OCI-LY1 (cell line): ENCODE results near the gene ZG16B.

Experiments used
- H2AFZ ChIP-seq: fragments of 200-600 bp; sonication (generic), shearing (Covaris generic); 2 replicates; pipeline ENCODE4 v1.6.0; 2014; ENCODE audit warnings: antibody characterized with exemption, mild to moderate bottlenecking, low read length
- H3F3A ChIP-seq: fragments of 200-600 bp; sonication (generic), shearing (Covaris generic); 2 replicates; pipeline ENCODE4 v1.6.0; 2014; ENCODE audit warnings: mild to moderate bottlenecking, antibody characterized with exemption, low read length, moderate library complexity; ENCODE audit not compliant: insufficient read depth
- H3K27ac ChIP-seq: fragments of 200-600 bp; sonication (generic); 2 replicates; pipeline ENCODE4 v1.5.1; 2014; ENCODE audit warnings: low read length, mixed run types, mild to moderate bottlenecking, low read depth; ENCODE audit not compliant: poor library complexity, severe bottlenecking
- H3K27me3 ChIP-seq: fragments of 200-600 bp; sonication (generic); 2 replicates; pipeline ENCODE4 v1.6.0; 2014; ENCODE audit warnings: antibody characterized with exemption, mild to moderate bottlenecking, low read length, moderate library complexity; ENCODE audit not compliant: insufficient read depth
- H3K36me3 ChIP-seq: fragments of 200-600 bp; sonication (generic); 2 replicates; pipeline ENCODE4 v1.6.1; 2014; ENCODE audit warnings: mild to moderate bottlenecking, antibody characterized with exemption, low read length, moderate library complexity, mixed read lengths; ENCODE audit not compliant: insufficient read depth
- H3K4me1 ChIP-seq: fragments of 200-600 bp; sonication (generic); 2 replicates; pipeline ENCODE4 v1.5.1; 2014; ENCODE audit warnings: mild to moderate bottlenecking, low read length, moderate library complexity; ENCODE audit not compliant: insufficient read depth, severe bottlenecking
- H3K4me2 ChIP-seq: fragments of 200-600 bp; sonication (generic), shearing (Covaris generic); 2 replicates; pipeline ENCODE4 v1.6.1; 2014; ENCODE audit warnings: low read length
- H3K4me3 ChIP-seq: fragments of 200-600 bp; sonication (generic); 2 replicates; pipeline ENCODE4 v1.5.1; 2014; ENCODE audit warnings: low read length, low read depth, mild to moderate bottlenecking, mixed read lengths; ENCODE audit not compliant: poor library complexity, severe bottlenecking
- H3K79me2 ChIP-seq: fragments of 200-600 bp; shearing (Covaris generic); 2 replicates; pipeline ENCODE4 v1.6.1; 2016; ENCODE audit warnings: mixed run types, low read length, mixed read lengths; ENCODE audit not compliant: insufficient read depth
- H3K9ac ChIP-seq: fragments of 200-600 bp; sonication (generic), shearing (Covaris generic); 2 replicates; pipeline ENCODE4 v1.6.1; 2014; ENCODE audit warnings: mild to moderate bottlenecking, low read length, mixed read lengths
- H3K9me2 ChIP-seq: fragments of 200-600 bp; sonication (generic), shearing (Covaris generic); 2 replicates; pipeline ENCODE4 v1.6.1; 2014; ENCODE audit warnings: low read depth, mild to moderate bottlenecking, low read length, mixed read lengths
- H3K9me3 ChIP-seq: fragments of 200-600 bp; shearing (Covaris generic); 2 replicates; pipeline ENCODE4 v1.6.1; 2014; ENCODE audit warnings: low read length, mixed read lengths
- H4K20me1 ChIP-seq: fragments of 200-600 bp; sonication (generic), shearing (Covaris generic); 2 replicates; pipeline ENCODE4 v1.6.0; 2016; ENCODE audit warnings: mild to moderate bottlenecking, low read length; ENCODE audit not compliant: insufficient read depth
- CTCF ChIP-seq: fragments of 200-600 bp; sonication (generic), shearing (Covaris generic); IDR thresholded peaks from 2 replicates; pipeline ENCODE4 v1.5.1; 2017; ENCODE audit warnings: mild to moderate bottlenecking, antibody characterized with exemption, low read length, moderate library complexity, mixed read lengths
- EZH2 ChIP-seq: fragments of 200-600 bp; sonication (generic), shearing (Covaris generic); IDR thresholded peaks from 2 replicates; pipeline ENCODE4 v1.8.0; 2017; ENCODE audit warnings: borderline replicate concordance, mixed run types, mild to moderate bottlenecking, antibody characterized with exemption, low read length, moderate library complexity, mixed read lengths

Gene ZG16B

GRCh38 chr16:2822496-2822895 is 7.6 kb upstream of the ZG16B start:
- Histone ChIP-seq H3K79me2 (no peaks in the 10 kb centered on the region), H3K9ac (no peak overlapping the region), H2AFZ (no peak overlapping the region), H3K9me3 (no peaks in the 10 kb centered on the region), H4K20me1 (no peaks in the 10 kb centered on the region), H3K4me3 (no peak overlapping the region), H3F3A (no peaks in the 10 kb centered on the region), H3K27ac (no peak overlapping the region), H3K9me2 (no peaks in the 10 kb centered on the region), H3K4me2 (no peak overlapping the region), H3K27me3 (peaks cover 9% of the 10 kb centered on the region; the same call in 1 of the 2 replicates), H3K36me3 (no peaks in the 10 kb centered on the region), H3K4me1 (no peaks in the 10 kb centered on the region)
- TF ChIP-seq CTCF, result no peak
- TF ChIP-seq EZH2, result no peak

- no peak for TF ChIP-seq EZH2
- TF ChIP-seq CTCF, result no peak
- no peak overlapping the region for H3K4me3 ChIP-seq
- no peak overlapping the region for H3K4me2 ChIP-seq
- no peak overlapping the region for H3K27ac ChIP-seq
- H3K4me1 ChIP-seq, result no peaks in the 10 kb centered on the region
- H3K9ac ChIP-seq, result no peak overlapping the region
- H3K27me3 ChIP-seq, result peaks cover 9% of the 10 kb centered on the region; the same call in 1 of the 2 replicates
- H3K36me3 ChIP-seq, result no peaks in the 10 kb centered on the region
- H2AFZ ChIP-seq, result no peak overlapping the region
- no peaks in the 10 kb centered on the region for H3F3A ChIP-seq
- H3K79me2 ChIP-seq, result no peaks in the 10 kb centered on the region
- no peaks in the 10 kb centered on the region for H4K20me1 ChIP-seq
- H3K9me3 ChIP-seq, result no peaks in the 10 kb centered on the region
- H3K9me2 ChIP-seq, result no peaks in the 10 kb centered on the region
Measured at GRCh38 chr16:2824626-2825025, 5.5 kb upstream of the ZG16B start.

GRCh38 chr16:2825049-2825742 is 4.9 kb upstream of the ZG16B start:
- Histone ChIP-seq H3K4me3 (no peak overlapping the region), H4K20me1 (no peaks in the 10 kb centered on the region), H3K27me3 (peaks cover 10% of the 10 kb centered on the region; the same call in 1 of the 2 replicates), H2AFZ (no peak overlapping the region), H3K36me3 (no peaks in the 10 kb centered on the region), H3K27ac (no peak overlapping the region), H3K9ac (no peak overlapping the region), H3K9me3 (no peaks in the 10 kb centered on the region), H3K9me2 (no peaks in the 10 kb centered on the region), H3K4me2 (no peak overlapping the region), H3K79me2 (no peaks in the 10 kb centered on the region), H3K4me1 (no peaks in the 10 kb centered on the region), H3F3A (no peaks in the 10 kb centered on the region)
- no peak for TF ChIP-seq EZH2

- TF ChIP-seq CTCF, result no peak
- no peak for TF ChIP-seq EZH2
- H3K9me3 ChIP-seq, result no peaks in the 10 kb centered on the region
- H4K20me1 ChIP-seq, result no peaks in the 10 kb centered on the region
- no peaks in the 10 kb centered on the region for H3K4me1 ChIP-seq
- H3K9ac ChIP-seq, result no peak overlapping the region
- no peaks in the 10 kb centered on the region for H3K9me2 ChIP-seq
- no peaks in the 10 kb centered on the region for H3K79me2 ChIP-seq
- H3K27ac ChIP-seq, result no peak overlapping the region
- no peaks in the 10 kb centered on the region for H3K36me3 ChIP-seq
- H2AFZ ChIP-seq, result no peak overlapping the region
- H3F3A ChIP-seq, result no peaks in the 10 kb centered on the region
- no peak overlapping the region for H3K4me3 ChIP-seq
- H3K4me2 ChIP-seq, result no peak overlapping the region
- peaks cover 13% of the 10 kb centered on the region; the same call in 1 of the 2 replicates for H3K27me3 ChIP-seq
Measured at GRCh38 chr16:2825906-2826305, 4.2 kb upstream of the ZG16B start.
